IMR-90 (cell line): ENCODE data around the gene ENHO.

Experiments used
- CEBPB ChIP-seq: IDR thresholded peaks from 2 replicates; pipeline ENCODE4 v1.6.1; 2012; ENCODE audit warnings: low read depth, low read length, improper control_type of control experiment
- CHD1 ChIP-seq: IDR thresholded peaks from 2 replicates; pipeline ENCODE4 v1.6.1; 2012; ENCODE audit warnings: low read depth, low read length, improper control_type of control experiment
- FOS ChIP-seq: fragments of 150-350 bp; IDR thresholded peaks from 2 replicates; pipeline ENCODE4 v1.6.1; 2016; ENCODE audit warnings: low read depth, low read length
- MAFK ChIP-seq: IDR thresholded peaks from 2 replicates; pipeline ENCODE4 v1.6.1; 2012; ENCODE audit warnings: low read depth, low read length, improper control_type of control experiment
- MAZ ChIP-seq: IDR thresholded peaks from 2 replicates; pipeline ENCODE4 v1.6.1; 2012; ENCODE audit warnings: low read depth, mild to moderate bottlenecking, low read length, improper control_type of control experiment, moderate library complexity, borderline replicate concordance
- MXI1 ChIP-seq: IDR thresholded peaks from 2 replicates; pipeline ENCODE4 v1.6.1; 2012; ENCODE audit warnings: low read depth, mild to moderate bottlenecking, low read length, moderate library complexity, borderline replicate concordance
- NFE2L2 ChIP-seq: fragments of 150-350 bp; IDR thresholded peaks from 2 replicates; pipeline ENCODE4 v1.6.1; 2016; ENCODE audit warnings: low read depth, mild to moderate bottlenecking, low read length
- POLR2A ChIP-seq: IDR thresholded peaks from 2 replicates; pipeline ENCODE4 v1.6.1; 2012; ENCODE audit warnings: mild to moderate bottlenecking, low read depth, low read length
- RAD21 ChIP-seq: IDR thresholded peaks from 2 replicates; pipeline ENCODE4 v1.6.1; 2012; ENCODE audit warnings: low read length, improper control_type of control experiment
- RCOR1 ChIP-seq: IDR thresholded peaks from 2 replicates; pipeline ENCODE4 v1.6.1; 2012; ENCODE audit warnings: mild to moderate bottlenecking, low read length, improper control_type of control experiment; ENCODE audit not compliant: insufficient replicate concordance
- RFX5 ChIP-seq: IDR thresholded peaks from 2 replicates; pipeline ENCODE4 v1.8.0; 2012; ENCODE audit warnings: low read depth, mild to moderate bottlenecking, low read length, moderate library complexity
- SMC3 ChIP-seq: fragments of 150-350 bp; IDR thresholded peaks from 2 replicates; pipeline ENCODE4 v1.6.1; 2016; ENCODE audit warnings: low read depth, mild to moderate bottlenecking, antibody characterized with exemption, low read length, moderate library complexity
- TF ChIP-seq, protein P1 (sequence below): conservative IDR thresholded peaks from 2 replicates; pipeline ENCODE4 v1.5.1; 2012; ENCODE audit warnings: mild to moderate bottlenecking, low read depth, low read length, improper control_type of control experiment
- TF ChIP-seq, protein P2 (sequence below): fragments of 150-350 bp; IDR thresholded peaks from 2 replicates; pipeline ENCODE4 v1.6.1; 2017; ENCODE audit warnings: mild to moderate bottlenecking, antibody characterized with exemption, low read length, low read depth

DNA sequence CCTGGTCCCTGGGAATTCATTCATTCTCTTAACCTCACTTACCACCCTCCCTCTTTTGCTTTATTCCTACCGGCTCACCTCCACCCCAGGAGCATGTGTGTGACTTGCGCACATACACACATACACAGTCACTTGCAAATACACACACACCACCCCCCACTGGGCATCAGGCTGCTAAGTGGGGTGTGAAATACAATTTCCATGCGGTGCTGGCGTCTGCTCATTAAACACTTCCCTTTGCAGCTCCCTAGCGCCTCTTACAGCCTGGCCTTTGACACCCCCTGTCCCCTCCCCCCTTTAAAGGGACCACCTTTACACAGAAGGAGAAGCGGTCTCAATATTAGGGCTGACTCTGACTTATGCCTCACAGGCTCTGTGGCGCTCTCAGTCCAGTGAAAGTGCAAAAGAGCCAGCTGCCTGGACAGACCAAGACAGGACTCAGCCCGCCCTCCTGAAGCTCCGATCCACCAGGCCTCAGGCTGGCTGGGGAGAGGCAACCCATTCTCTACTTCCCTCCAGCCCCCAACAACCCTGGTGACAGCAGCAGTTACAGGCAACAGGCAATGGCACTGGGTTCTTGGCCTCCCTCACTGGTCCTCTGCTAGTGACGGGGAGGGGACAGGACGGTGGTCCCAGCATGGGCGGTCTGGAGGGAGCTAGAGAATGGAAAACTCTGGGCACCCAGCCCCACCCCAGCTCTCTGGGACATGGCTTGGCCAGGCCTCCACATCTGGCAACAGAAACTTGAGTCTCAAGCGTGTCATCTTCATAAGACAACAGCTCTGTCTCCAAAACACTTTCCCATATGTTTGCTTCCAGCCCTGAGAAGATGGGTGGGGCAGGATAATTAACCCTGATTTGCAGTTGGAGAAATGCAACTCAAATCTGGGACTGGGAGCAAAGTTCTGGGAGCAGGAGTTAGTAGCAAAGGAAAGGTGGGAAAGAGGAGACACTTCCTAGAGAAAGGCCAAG, 12.0 kb downstream of the ENHO start:
- TF ChIP-seq, protein P1, sequence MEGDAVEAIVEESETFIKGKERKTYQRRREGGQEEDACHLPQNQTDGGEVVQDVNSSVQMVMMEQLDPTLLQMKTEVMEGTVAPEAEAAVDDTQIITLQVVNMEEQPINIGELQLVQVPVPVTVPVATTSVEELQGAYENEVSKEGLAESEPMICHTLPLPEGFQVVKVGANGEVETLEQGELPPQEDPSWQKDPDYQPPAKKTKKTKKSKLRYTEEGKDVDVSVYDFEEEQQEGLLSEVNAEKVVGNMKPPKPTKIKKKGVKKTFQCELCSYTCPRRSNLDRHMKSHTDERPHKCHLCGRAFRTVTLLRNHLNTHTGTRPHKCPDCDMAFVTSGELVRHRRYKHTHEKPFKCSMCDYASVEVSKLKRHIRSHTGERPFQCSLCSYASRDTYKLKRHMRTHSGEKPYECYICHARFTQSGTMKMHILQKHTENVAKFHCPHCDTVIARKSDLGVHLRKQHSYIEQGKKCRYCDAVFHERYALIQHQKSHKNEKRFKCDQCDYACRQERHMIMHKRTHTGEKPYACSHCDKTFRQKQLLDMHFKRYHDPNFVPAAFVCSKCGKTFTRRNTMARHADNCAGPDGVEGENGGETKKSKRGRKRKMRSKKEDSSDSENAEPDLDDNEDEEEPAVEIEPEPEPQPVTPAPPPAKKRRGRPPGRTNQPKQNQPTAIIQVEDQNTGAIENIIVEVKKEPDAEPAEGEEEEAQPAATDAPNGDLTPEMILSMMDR = no peak
- no peak for TF ChIP-seq POLR2A
- TF ChIP-seq CEBPB = no peak
- TF ChIP-seq FOS = no peak
- TF ChIP-seq MXI1 = no peak
- no peak for TF ChIP-seq SMC3
- TF ChIP-seq MAFK = no peak
- no peak for TF ChIP-seq RAD21
- TF ChIP-seq, protein P2, sequence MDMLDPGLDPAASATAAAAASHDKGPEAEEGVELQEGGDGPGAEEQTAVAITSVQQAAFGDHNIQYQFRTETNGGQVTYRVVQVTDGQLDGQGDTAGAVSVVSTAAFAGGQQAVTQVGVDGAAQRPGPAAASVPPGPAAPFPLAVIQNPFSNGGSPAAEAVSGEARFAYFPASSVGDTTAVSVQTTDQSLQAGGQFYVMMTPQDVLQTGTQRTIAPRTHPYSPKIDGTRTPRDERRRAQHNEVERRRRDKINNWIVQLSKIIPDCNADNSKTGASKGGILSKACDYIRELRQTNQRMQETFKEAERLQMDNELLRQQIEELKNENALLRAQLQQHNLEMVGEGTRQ = no peak
- TF ChIP-seq RCOR1 = no peak
- TF ChIP-seq CHD1 = no peak
- no peak for TF ChIP-seq RFX5
- no peak for TF ChIP-seq MAZ
- no peak for TF ChIP-seq NFE2L2
